Cerebellar cortex (tissue), 1 donor: ENCODE results near the gene PCBP3.

Experiments
- DNase-seq: peaks from one replicate; pipeline ENCODE4 v3.0.0-alpha.2; 2015; ENCODE audit warnings: low spot score

PCBP3 gene

DNA sequence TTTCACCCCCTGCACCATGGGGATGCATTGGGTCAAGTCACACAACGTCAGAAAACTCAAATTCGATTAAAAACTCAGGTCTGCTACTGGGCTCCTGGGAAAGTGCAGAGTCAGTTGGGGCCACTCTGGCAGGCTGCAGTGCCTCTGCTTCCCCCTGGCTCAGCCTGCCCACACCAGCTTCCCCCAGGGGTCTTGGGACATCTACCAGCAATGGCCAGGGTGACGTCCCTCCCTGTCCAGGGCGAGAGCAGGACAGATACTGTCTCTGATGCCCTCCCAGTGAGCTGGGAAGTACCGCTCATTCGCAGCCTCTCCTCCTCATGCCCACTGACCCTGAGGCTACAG, 231.9 kb downstream of the PCBP3 start:
- DNase-seq: no peak

DNA sequence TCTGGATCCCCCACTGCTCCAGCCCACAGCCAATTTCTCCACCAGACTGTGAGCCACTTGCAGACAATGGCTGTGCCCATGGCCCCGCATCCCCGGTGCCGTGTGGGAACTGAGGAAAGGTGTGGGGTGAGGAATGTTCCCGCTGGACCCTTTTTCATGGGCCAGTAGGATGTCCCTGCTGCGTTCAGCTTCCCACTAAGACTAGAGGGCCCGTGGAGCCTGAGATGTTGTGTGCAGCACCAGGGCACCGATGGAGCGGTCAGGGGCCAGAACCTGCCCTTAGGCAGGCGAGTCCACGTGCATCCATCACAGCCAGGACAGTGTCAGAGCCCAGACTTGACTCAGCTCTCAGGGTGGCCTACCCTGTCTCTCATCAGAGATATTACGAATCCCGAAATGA, 232.4 kb downstream of the PCBP3 start:
- no peak for DNase-seq

DNA sequence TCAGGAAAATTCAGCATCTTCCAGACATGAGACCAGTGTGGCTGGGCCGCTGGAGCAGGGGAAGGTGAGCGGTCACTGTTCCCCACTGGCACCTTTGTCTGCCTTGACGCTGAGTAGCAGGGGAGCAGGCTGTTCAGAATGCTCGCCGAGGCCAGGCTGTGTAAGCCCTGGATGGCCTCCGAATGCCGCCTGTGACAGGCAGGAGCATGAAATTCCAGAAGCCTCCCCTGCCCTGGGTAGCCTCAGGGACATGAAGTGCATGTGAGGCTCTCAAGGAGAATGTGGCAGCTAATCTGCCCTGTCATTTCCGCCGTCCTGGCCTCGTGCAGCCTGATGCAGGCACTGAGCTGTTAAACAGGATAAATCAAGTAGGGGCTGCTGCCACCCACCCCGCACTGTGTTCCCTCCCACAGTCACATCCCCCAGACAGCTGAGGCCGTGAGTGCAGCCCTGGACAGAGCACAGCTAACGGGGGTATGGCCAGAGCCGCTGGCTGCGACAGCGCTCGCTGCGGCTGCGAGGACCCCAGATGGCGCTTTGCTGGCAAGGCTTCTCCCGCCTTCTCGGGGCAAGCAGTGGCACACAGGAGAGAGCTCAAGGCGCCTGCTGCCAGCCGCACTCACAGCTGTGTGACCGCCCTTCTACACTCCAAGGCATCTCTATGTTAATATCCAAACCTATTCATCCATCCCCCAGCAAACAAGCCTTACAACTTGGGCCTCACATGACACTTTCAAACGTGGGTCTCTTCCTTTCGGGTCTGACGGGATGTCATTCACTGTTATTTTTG, 233.1 kb downstream of the PCBP3 start:
- no peak for DNase-seq

DNA sequence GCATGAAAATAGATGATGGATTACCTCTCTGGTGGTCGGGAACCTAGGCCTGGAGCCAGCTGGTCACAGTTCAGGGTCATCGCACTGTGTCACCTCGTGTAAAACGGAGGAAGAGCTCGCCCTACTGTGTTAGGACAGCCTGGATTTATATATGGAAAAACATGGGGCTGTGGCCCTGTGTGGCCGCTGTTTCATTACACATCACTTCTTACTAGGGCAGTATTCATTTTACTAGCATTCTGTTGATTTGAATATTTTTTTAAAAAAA, 233.6 kb downstream of the PCBP3 start:
- DNase-seq: no peak

DNA sequence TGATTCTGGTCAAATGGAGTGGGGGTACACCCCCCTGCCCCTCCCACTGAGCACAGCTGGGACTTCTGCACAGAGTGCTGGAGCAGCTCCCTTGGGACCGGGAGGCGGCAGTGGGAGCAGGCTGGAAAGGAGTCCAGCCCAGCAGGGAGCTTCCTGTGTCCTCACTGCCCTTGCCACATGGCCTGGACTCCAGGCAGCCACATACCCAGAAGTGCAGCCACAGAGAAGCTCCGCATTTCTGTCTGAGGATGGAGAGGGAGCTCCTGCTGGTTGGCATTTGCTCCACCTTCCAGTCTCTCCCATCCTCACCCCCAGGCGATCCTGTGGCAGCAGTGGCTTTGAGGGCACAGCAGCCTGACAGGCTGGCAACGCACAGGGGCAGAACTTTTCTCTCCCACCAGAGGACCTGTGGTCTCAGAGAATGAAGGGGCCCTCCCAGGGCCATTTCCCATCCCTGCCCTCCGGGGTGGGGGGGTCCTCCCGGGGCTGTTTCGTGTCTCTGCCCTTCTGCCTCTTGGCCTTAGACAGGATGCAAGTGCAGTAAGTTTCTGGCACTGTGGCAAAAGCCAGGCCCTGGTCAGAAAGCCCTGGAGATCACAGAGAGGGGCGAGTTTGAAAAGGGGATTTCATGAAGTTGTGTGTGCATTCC, 234.4 kb downstream of the PCBP3 start:
- no peak for DNase-seq

DNA sequence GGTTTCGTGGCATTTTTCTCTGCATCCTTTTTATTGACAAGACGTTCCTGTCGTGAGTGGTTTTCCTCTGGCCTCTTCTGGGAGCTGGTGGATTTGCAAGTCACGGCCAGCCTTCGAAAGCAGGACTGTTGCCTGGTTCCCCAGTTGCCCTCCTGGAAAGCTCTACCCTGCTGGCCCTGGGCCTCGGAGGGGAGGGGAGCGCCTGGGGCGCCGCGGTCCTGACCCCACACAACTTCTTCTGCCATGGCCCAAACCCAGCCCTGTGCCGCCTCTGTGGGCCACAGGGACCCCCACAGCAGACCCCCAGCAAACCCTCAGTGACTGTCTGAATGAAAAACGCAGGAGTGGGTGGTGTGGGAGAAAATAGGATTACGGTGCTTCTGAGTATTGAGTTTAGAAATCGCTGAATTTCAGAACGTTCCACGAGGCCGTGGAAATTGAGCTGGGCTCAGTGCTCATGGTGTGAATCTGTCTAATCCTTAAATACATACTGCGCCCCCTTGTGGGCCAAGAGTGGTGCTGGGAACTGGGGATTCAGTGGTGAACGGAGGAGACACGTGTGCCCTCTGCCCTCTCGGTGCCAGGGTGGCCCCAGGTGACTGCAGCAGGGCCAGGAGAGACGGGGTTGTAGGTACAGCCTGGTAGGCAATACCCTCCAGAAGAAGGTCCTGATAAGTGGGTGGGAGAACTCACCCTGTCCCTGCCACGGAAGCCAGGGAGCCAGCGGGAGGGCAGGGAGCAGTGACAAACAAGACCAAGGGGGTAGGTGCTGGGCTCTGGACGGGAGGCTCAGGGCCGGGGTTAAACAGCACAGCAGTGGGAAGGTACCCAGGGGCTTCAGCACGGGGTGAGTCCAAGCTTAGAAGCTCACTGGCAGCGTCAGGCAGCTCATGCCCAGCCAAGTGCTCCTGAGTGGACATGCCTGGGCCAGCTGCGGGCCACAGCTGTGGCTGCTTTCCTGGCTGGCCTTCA, 236.9 kb downstream of the PCBP3 start:
- peak; percentile 75 for DNase-seq

DNA sequence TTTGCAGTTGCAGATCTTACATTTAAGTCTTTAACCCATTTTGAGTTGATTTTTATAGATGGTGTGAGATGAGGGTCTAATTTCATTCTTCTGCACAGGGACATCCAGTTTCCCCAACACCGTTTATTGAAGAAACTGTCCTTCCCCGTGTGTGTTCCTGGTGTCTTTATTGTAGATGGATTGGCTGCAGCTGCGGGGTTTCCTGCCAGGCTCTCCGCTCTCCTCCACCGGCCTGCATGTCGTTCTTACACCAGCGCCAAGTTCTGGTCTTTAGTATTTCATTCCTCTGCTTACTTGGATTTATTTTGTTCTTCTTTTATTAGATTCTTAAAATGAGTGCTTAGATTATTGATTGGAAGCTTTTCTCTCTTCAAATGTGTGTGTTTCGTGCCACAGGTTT, 239.1 kb downstream of the PCBP3 start:
- DNase-seq: peak; percentile 55

DNA sequence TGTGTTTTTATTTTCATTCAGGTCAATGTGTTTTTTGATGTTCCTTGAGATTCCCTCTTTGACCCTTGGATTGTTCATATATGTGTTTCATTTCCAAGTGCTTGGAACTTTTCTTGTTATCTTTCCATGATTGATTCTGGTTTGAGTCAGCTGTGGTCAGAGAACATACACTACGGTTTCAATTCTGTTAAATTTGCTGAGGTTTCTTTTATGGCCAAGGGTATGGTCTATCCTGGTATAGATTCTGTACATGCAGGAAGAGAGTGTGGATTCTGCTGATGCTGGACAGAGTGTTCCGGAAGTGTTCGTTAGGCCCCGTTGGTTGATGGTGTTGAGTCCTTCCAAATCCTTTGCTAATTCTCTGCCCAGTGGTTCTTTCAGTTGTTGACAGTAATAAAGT, 239.6 kb downstream of the PCBP3 start:
- DNase-seq: no peak

DNA sequence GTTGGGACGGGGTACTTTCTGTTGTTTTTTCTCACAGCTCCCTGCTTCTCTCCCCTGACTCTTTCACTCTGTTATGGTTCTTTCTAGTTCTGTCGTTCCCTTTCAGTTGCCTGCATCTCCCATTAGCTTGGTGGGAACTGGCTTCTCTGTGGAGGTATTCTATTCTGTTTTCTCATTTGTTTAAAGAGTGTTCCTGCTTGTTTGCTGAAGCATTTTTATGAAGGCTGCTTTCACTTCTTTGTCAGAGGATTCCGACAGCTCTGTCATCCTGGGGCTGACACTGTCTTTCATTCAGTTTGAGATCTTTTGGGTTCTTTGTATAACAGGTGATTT, 242.0 kb downstream of the PCBP3 start:
- no peak for DNase-seq

DNA sequence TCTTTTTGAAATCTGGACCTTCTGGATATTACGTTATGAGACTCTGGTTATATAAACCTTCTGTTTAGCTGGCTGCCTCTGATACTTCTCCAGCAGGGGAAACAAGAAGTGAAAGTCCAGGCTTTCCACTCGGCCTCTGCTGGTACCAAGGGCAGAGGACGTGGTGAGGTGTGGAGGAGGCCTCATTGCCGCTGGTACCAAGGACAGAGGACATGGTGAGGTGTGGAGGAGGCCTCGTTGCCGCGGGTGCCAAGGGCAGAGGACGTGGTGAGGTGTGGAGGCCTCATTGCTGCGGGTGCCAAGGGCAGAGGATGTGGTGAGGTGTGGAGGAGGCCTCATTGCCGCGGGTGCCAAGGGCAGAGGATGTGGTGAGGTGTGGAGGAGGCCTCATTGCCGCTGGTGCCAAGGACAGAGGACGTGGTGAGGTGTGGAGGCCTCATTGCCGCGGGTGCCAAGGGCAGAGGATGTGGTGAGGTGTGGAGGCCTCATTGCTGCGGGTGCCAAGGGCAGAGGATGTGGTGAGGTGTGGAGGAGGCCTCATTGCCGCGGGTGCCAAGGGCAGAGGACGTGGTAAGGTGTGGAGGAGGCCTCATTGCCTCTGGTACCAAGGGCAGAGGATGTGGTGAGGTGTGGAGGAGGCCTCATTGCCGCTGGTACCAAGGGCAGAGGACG, 242.5 kb downstream of the PCBP3 start:
- DNase-seq: peak; percentile 49

DNA sequence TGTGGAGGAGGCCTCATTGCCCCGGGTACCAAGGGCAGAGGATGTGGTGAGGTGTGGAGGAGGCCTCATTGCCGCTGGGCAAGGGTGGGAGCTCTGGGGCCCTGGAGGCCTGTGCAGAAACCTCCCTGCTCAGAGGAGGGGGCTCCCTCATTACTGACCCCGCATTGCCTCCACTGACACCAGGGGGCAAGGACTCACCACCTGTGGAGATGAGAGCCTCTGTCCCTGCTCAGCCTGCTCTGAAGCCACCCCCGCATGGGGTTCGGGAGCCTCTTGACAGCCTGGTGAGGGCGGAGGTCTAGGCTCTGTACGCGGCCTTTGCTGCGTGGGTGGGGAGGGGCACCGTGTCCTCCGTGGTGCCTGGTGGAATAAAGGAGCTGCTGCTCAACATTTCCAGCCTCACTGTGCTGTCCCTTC, 243.1 kb downstream of the PCBP3 start:
- no peak for DNase-seq

DNA sequence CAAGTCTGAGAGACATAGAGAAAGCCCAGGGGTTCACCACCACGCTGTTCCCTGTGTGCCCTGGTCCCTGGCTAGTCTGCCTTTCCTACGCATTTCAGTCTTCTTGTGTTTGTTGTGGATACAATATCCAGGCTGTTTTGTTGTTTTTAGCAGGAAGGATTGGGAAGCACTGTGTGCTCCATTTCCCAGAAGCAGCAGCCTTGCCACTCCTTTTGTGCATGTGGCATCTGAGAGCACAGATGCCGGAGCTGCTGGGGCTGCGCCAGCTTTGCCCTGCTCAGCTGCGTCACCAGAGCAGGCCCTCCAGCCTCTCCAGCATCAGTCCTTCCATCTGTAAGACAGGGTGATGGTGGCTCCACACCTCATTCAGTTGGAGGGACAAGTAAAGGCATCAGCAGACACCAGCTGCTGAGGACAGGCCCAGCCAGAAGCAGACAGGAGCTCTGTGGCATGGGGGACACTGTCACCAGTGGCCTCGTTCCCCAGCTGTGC, 243.6 kb downstream of the PCBP3 start:
- peak; percentile 64 for DNase-seq

DNA sequence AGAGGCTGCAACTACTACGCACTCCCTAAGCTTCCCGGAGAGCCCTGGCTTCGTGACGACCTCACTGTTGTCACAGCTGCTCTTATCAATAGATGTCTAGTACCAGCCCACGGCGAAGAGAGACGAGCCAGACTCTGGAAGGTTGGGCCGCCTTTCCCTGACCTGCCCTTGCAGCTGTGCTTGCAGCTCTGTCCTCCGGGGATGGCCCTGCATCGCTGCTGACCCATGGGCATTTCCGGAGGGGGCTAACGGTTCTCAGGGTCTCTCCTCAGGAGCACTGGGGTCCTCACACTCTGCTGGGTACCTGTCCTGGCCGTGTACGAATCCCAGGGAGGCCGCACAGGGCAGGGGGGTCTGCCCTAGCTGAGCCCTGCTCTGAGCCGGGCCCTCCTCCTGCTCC, 244.3 kb downstream of the PCBP3 start:
- no peak for DNase-seq

DNA sequence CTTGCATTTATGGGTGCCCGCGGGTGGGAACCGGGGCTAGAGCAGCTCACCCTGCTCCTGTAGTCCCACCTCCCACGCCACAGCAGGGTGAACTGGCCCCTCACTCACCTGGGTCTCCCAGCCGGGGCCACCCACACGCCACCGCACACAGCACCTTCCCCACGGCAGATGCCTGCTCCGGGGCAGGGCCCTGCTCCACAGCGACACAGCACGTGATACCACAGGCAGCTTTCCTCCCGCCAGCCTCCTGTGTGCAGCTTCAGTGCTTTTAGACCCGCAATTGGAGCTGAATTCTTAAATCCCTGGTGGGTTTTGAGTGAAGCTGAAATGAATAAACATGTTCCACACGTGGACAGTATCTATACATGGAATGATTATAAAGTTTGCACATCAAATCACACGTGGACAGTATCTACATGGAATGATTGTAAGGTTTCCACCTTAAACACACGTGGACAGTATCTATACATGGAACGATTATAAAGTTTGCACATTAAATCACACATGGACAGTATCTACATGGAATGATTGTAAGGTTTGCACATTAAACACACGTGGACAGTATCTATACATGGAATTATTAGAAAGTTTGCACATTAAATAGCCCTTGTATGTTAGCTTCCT, 245.0 kb downstream of the PCBP3 start:
- DNase-seq: peak; percentile 78

DNA sequence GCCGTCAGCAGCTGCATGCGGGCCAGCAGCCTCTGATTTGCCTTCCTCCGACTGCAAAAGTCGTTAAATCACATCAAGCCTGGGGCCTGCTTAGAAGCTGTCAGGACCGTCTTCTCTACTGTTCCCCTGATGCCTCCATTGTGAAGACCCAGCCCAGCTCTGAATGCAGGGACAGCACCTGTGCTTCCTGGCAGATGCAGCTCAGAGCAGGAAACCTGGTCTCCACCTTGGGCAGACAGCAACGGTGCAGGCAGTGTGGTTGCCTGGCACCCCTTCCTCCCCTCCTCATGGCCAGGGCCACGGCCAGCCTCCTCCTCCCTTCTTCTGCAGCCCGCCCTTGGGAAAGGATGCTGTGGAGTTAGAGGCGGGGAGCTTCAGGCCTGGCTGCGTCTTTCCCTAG, 245.7 kb downstream of the PCBP3 start:
- DNase-seq: no peak

DNA sequence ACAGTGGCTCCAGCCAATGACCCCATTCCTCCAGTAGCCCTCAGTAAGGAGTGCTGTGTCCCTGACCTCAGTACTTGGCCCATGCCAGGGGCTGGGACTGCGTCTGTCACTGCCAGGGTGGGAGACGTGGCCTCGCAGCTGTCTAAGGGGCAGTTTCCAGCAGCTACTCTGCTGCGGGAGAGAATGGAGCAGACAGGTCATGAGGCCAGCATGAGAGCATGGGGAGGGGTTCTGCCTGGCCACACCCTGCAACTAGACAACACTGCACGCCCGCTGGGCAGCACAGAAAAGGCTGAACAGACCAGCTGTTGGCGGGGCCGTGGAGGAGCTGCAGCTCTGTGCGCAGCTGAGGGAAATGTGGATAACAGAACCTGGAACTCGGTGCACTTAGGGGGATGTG, 246.4 kb downstream of the PCBP3 start:
- no peak for DNase-seq

DNA sequence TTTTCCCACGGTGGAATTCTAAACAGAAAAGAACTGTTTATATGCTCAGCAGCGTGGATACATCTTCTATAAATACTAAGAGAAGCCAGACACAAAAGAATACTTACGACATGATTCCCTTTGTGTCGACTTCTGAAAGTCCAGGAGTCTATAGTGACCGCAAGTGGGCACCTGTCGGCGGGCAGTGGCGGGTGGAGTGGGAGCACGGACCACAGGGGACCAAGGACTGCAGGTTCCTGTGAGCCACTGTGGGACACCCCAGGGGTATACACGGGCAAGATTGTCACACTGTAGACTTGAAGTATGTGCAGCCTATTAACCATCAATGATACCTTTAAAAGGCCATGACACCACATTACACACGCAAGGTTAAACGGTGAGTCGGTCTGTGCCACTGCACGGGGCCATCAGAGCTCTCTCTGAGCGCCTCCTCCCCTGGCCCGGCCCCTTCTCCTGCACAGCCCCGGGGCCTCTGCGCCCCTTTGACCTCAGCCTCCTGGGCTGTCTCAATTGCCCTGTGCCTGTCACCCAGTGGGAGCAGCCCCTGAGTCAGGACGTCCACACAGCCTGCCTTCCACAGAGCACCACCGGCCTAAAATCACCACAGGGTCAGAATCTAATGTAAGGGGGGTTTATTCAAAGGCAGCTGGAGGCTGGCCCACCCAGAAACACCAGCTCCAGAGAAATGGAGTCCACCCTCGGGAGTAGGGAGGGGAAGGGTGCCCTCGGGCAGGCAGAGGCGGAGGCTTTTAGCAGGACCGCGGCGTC, 248.0 kb downstream of the PCBP3 start:
- no peak for DNase-seq

DNA sequence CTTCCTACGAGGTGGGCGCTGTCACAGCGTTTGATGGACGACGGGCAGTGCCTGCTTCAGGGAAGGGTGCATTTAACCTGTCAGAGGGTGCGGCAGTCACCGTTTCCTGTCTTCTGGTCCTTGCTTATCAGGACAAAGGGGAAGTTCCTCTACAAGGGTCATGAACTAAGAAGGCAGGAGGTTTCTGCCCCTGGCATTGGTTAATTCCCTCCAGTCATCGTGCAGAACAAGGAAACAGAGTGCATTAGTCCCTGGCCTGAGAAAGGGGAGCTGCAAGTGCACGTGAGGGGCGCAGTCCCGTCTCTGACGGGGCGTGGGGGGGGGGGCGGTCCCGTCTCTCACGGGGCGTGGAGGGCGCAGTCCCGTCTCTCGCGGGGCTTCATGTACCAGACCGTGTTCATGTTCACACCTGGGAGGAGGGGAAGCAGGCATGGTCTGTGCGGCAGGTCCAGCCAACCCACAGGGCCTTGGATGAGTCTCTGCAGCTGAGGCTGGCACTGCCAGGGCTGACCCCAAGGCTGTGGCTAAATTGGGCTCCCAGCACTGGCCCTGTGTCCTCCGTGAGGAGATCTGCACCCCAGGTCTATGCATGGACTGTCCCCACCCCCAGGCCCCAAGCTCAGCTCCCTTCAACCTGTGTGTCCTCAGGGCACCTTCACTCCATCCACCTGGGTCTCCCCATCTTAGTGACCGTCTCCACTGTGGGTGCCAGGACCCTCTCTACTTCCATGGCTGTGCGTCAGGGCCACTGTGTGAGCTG, 248.8 kb downstream of the PCBP3 start:
- DNase-seq: no peak

DNA sequence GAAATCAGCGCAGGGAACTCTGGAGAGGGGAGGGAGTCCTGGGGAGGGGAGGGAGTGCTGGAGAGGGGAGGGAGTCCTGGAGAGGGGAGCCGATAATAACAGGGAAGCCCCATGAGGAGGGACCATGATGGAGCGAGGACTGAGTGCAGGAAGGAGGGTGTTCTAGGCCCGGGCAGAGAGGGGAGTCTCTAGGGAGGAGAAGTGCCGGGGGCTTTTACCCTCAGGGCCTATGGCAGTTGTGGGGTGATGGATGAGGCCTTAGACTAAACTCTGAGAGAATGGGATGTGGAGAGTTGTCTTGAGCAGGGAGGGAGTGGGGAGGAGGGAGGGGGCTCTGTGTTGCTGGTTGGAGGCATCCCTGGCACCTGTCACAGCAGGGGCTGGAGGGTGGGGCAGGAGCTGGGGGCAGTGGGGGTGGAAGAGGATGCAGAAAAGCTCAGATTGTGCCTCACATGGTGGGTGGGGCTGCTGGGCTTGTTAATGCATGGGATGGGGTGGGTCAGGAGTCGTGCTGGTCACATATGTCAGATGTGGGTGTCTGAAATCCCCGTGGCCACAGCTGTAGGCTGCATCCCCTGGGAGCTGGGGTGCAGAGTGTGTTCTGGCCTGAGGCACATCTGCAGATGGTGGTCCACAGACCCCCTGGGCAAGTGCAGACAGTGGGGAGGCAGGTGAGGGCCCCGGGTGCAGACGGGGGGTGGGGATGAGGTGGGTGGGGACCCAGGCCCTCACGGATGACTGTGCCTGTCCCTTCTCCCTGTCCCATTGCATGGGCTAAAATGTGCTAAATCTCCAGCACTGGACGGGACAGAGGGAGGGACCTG, 249.6 kb downstream of the PCBP3 start:
- DNase-seq: no peak
